Progenitor cell of endocrine pancreas (in vitro differentiated cells): Measurements from ENCODE around the gene ILDR2. TPM values are rescaled to one million over a fixed set of nuclear protein-coding genes. Genes with fewer than 3 reads are reported as not detected.

Experiments used
- DNase-seq: peaks from one replicate; pipeline ENCODE4 v3.0.0; 2021; ENCODE audit warnings: low spot score; ENCODE audit not compliant: unreplicated experiment
- H3K27ac Mint-ChIP-seq: 2 replicates; pipeline ENCODE4 v1.8.0; 2021; ENCODE audit warnings: mild to moderate bottlenecking, moderate library complexity, mixed read lengths
- H3K27me3 Mint-ChIP-seq: 2 replicates; pipeline ENCODE4 v1.8.0; 2021; ENCODE audit warnings: mixed read lengths
- H3K36me3 Mint-ChIP-seq: 2 replicates; pipeline ENCODE4 v1.8.0; 2022; ENCODE audit warnings: mixed read lengths; ENCODE audit not compliant: insufficient read depth
- H3K4me1 Mint-ChIP-seq: 2 replicates; pipeline ENCODE4 v1.8.0; 2021; ENCODE audit warnings: low read depth, mixed read lengths
- H3K4me3 Mint-ChIP-seq: 2 replicates; pipeline ENCODE4 v1.8.0; 2021; ENCODE audit warnings: low read depth, mild to moderate bottlenecking, moderate library complexity, mixed read lengths
- H3K9me3 Mint-ChIP-seq: 2 replicates; pipeline ENCODE4 v1.8.0; 2021; ENCODE audit warnings: low read depth, mixed read lengths
- total RNA-seq: library from RNA; stranded (reverse); gene quantifications from 2 replicates; pipeline ENCODE4 v1.2.1, GENCODE V29; 2021
- TF ChIP-seq, protein P1 (sequence below): fragments of 200-600 bp; sonication (generic); IDR thresholded peaks from one replicate; pipeline ENCODE4 v1.5.0; 2021; ENCODE audit warnings: antibody characterized with exemption, mild to moderate bottlenecking; ENCODE audit not compliant: unreplicated experiment

The ILDR2 gene
- total RNA-seq, 1 donor from 2014 or later = 1.4 TPM

DNA sequence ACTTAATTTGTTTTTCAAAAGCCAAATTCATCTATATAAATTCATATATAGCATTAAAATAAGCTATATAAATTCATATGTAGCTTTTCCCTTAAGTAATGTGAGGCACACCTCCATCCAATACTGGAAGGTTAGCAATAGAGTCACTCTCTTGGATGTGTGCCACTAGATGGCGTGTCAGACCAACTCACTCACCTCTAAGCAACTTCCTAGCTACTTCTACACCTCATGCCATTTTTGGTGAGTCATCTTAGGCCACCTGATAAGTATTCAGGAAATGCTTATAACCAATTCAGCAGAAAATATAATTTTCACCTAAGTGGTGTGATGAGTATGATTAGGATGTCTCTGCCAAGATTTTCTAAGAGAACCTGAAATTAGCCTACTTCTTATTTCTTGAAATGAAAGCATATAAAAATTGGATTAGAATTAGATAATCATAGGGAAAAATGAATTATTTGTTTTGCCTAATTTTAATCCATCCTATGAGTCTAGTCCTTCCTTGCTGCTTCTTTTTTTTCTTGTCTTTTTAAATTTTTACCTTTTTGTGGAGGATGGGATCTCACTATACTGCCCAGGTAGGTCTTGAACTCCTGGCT, 64.8 kb downstream of the ILDR2 start:
- Mint-ChIP-seq H3K4me1 (no peaks in the 10 kb centered on the region), H3K27me3 (peaks cover 17% of the 10 kb centered on the region), H3K36me3 (no peaks in the 10 kb centered on the region), H3K27ac (no peak overlapping the region), H3K4me3 (no peak overlapping the region), H3K9me3 (peaks cover 13% of the 10 kb centered on the region)
- DNase-seq = peak; percentile 36
- TF ChIP-seq, protein P1, sequence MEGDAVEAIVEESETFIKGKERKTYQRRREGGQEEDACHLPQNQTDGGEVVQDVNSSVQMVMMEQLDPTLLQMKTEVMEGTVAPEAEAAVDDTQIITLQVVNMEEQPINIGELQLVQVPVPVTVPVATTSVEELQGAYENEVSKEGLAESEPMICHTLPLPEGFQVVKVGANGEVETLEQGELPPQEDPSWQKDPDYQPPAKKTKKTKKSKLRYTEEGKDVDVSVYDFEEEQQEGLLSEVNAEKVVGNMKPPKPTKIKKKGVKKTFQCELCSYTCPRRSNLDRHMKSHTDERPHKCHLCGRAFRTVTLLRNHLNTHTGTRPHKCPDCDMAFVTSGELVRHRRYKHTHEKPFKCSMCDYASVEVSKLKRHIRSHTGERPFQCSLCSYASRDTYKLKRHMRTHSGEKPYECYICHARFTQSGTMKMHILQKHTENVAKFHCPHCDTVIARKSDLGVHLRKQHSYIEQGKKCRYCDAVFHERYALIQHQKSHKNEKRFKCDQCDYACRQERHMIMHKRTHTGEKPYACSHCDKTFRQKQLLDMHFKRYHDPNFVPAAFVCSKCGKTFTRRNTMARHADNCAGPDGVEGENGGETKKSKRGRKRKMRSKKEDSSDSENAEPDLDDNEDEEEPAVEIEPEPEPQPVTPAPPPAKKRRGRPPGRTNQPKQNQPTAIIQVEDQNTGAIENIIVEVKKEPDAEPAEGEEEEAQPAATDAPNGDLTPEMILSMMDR = peak; percentile 88

DNA sequence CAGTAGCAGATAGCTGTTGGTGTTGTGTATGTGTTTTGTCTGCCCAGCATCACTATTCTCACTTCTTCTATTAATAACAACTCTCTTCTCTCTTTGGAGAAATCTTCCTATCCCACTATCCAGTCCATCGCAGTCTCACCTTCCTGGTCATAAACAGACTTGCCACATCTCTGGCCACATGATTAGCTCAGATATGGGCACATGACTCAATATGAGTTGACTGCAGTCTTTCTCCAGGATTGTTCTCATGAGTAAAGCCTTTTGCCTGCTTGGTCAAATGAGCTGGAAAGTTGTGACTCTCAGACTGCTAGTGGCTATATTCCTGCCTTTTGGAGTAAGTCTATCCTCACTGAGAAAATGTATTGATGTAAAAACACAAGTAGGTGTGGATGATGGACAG, 66.4 kb downstream of the ILDR2 start:
- TF ChIP-seq, protein P1 = no peak
- Mint-ChIP-seq H3K27me3 (peaks cover 23% of the 10 kb centered on the region), H3K4me3 (no peak overlapping the region), H3K9me3 (peaks cover 13% of the 10 kb centered on the region), H3K36me3 (no peaks in the 10 kb centered on the region), H3K27ac (no peak overlapping the region), H3K4me1 (no peaks in the 10 kb centered on the region)
- no peak for DNase-seq

DNA sequence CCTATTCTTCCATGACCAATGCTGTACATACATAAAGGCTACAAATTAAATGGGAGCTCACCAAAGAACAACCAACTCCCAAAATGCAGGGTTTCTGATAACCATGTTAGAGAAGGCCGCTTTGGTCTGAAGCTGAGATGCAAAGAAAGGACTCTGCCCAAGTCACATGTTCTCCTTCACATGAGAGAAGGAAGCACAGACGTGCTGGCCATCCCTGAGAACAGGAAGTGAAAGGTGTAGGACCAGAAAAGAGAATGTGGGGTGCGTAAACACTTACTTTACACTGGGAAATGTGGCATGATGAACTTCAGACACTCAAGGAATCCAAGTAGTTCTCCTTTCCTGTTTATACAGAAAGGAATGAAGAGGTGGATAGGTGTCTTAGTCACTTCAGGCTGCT, 67.6 kb downstream of the ILDR2 start:
- TF ChIP-seq, protein P1 = no peak
- no peak overlapping the region for H3K4me3 Mint-ChIP-seq
- no peaks in the 10 kb centered on the region for H3K4me1 Mint-ChIP-seq
- H3K27me3 Mint-ChIP-seq = peaks cover 21% of the 10 kb centered on the region
- no peak for DNase-seq
- H3K9me3 Mint-ChIP-seq = peaks cover 12% of the 10 kb centered on the region
- peak overlapping the region; percentile 22 for H3K27ac Mint-ChIP-seq
- no peaks in the 10 kb centered on the region for H3K36me3 Mint-ChIP-seq

DNA sequence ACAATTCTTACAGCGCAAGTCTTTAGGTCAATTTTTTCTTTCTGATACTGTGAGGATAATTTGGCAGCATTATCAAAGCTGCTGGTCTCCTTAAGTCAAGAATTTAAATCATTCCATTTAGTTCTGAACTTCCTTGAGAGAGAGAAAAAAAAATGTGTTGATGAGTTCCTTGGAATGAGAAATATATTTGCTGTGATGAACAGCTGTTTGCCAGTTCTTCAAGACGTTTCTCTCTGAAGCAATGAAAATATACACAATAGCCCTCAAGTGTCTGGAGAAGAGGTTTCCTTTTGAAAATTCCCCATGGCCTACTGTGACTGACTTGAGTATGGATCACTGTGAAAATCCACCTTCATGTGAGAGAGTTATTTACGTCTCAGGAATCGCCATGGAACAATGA, 68.3 kb downstream of the ILDR2 start:
- Mint-ChIP-seq H3K27ac (no peak overlapping the region), H3K9me3 (peaks cover 10% of the 10 kb centered on the region), H3K4me1 (no peaks in the 10 kb centered on the region)

DNA sequence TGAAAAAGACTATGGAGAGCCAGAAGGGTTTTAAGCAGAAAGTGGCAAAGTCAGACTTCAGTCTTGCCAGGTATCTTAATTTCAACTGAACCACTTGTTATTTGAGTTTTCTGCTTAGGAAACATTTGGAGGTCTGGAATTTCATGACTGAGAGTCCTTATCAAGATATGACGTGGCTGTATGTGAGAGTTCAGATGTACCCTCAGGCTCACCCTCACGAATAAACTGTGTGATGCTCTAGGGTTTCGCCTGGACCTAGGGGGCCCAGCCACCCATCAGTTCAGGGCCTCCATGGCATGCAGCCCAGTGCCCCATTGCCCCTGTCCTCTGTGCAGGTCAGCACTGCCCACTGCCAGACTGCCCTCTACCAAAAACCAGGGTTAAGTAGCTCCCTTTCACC, 68.7 kb downstream of the ILDR2 start:
- Mint-ChIP-seq H3K27ac (no peak overlapping the region), H3K36me3 (no peaks in the 10 kb centered on the region)

More for the DNA sequence above, 68.3 kb downstream of the ILDR2 start:
- TF ChIP-seq, protein P1 = no peak
- no peak for DNase-seq
- peaks cover 22% of the 10 kb centered on the region for H3K27me3 Mint-ChIP-seq
- no peaks in the 10 kb centered on the region for H3K36me3 Mint-ChIP-seq
- no peak overlapping the region for H3K4me3 Mint-ChIP-seq

More for the DNA sequence above, 68.7 kb downstream of the ILDR2 start:
- Mint-ChIP-seq H3K9me3 (peaks cover 6% of the 10 kb centered on the region), H3K4me3 (no peak overlapping the region), H3K27me3 (peaks cover 22% of the 10 kb centered on the region), H3K4me1 (no peaks in the 10 kb centered on the region)
- DNase-seq = no peak
- TF ChIP-seq, protein P1 = no peak
